ENCODE results near the gene TCEANC.

The TCEANC gene

GRCh38 chrX:13691841-13692371 is 39.0 kb downstream of the TCEANC start:
- H3K9ac ChIP-seq (ENCODE audit: low read length) = no peak overlapping the region
- H3K9me3 ChIP-seq (ENCODE audit: control insufficient read depth, insufficient read depth, low read depth, low read length) = no peaks in the 10 kb centered on the region
- H3K27me3 ChIP-seq (ENCODE audit: control insufficient read depth, insufficient read depth, low read length) = peaks cover 19% of the 10 kb centered on the region
- H3K27ac ChIP-seq (ENCODE audit: low read depth, low read length) = no peak overlapping the region
- H3K4me1 ChIP-seq (ENCODE audit: control insufficient read depth, insufficient read depth, low read length) = peaks cover 41% of the 10 kb centered on the region
- H3K4me3 ChIP-seq (ENCODE audit: low read depth, low read length) = no peak overlapping the region
- H3K36me3 ChIP-seq (ENCODE audit: control insufficient read depth, insufficient read depth, low read length) = peaks cover 4% of the 10 kb centered on the region; the same call in 1 of the 2 replicates

DNA sequence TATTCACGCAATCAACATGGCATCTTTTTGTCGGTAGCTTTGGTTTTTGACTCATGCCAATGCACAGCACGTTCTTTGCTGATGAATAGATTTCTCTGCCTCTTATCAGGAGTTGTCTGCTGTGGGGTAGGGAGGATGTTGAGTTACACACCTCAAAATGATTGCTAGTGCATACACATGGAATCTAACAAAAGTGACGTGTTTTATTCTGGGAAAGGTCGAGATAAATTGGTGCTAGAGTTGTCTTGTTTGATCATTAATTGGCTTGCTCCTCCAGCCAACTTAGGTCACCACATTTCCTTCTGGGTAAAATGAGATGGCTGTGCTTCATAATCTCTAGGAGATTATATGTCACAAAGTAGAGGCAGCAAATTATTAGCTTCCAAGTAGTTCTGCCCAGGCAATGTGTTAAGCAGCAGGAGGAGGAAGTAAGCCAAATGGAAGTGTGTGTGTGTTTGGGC is 39.9 kb downstream of the TCEANC start:
- H3K9ac ChIP-seq (ENCODE audit: low read length) = no peak overlapping the region
- peak overlapping the region; percentile 10; the same call in 1 of the 2 replicates for H3K4me3 ChIP-seq (ENCODE audit: low read depth, low read length)
- no peaks in the 10 kb centered on the region for H3K9me3 ChIP-seq (ENCODE audit: control insufficient read depth, insufficient read depth, low read depth, low read length)
- H3K27me3 ChIP-seq (ENCODE audit: control insufficient read depth, insufficient read depth, low read length) = peaks cover 10% of the 10 kb centered on the region
- peaks cover 7% of the 10 kb centered on the region; the same call in 1 of the 2 replicates for H3K36me3 ChIP-seq (ENCODE audit: control insufficient read depth, insufficient read depth, low read length)
- H3K27ac ChIP-seq (ENCODE audit: low read depth, low read length) = no peak overlapping the region; the same call in 1 of the 2 replicates
- H3K4me1 ChIP-seq (ENCODE audit: control insufficient read depth, insufficient read depth, low read length) = peaks cover 45% of the 10 kb centered on the region

DNA sequence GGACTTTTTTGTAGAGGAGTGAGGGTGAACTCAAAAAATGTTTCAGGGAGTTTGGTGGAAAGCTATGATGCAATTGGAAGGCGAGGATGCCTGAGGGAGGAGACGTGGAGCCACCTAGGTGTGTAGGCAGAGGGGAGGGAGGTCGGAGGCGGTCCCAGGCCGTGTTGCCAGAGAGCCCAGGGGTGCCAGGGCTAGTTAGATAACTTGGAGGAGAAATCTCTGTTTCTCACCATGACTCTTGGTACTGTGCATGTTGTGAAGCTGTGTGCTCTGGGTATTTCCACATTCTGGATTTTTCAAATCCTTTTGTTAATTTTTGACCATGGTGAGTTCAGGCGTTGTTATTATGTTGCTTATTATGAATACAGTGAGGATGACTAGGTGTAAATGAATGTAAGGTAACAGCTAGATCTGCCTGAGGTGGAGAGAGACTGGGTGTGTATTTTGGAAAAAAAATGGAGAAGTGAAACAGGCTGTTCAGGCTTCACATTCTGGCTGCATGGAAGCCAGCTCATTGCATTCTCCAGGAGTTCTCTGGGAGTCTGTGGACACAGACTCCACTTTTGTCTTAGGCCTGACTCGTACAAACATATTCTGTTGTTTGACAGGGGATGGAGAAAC is 40.5 kb downstream of the TCEANC start:
- Histone ChIP-seq H3K27ac (ENCODE audit: low read depth, low read length) (peak overlapping the region; percentile 1; the same call in 1 of the 2 replicates), H3K27me3 (ENCODE audit: control insufficient read depth, insufficient read depth, low read length) (peaks cover 3% of the 10 kb centered on the region), H3K4me3 (ENCODE audit: low read depth, low read length) (peak overlapping the region; percentile 10; the same call in 1 of the 2 replicates), H3K4me1 (ENCODE audit: control insufficient read depth, insufficient read depth, low read length) (peaks cover 51% of the 10 kb centered on the region), H3K36me3 (ENCODE audit: control insufficient read depth, insufficient read depth, low read length) (peaks cover 7% of the 10 kb centered on the region; the same call in 1 of the 2 replicates), H3K9me3 (ENCODE audit: control insufficient read depth, insufficient read depth, low read depth, low read length) (no peaks in the 10 kb centered on the region), H3K9ac (ENCODE audit: low read length) (peak overlapping the region; percentile 6)

DNA sequence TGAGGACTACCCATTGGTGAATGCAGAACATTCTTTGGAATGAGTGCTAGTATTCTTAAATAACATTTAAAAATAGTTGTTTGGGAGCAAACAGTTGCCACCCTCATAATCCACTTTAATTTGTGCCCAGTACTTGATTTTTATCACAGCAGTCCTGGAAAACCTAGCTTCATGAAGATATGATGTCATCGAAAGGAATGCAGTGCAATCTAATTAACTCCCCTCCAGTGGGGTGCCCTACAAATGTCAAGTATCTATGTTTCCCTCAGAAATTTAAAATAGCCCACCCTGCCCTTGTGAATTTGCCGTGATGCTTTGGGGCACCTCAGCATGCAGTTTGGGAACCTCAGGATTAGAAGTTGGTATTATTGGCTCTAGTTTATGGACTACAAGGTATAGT is 41.4 kb downstream of the TCEANC start:
- H3K27ac ChIP-seq (ENCODE audit: low read depth, low read length) = no peak overlapping the region
- no peak overlapping the region for H3K4me3 ChIP-seq (ENCODE audit: low read depth, low read length)
- H3K4me1 ChIP-seq (ENCODE audit: control insufficient read depth, insufficient read depth, low read length) = peaks cover 52% of the 10 kb centered on the region

GRCh38 chrX:13694983-13695382 is 42.0 kb downstream of the TCEANC start:
- Histone ChIP-seq H3K36me3 (ENCODE audit: control insufficient read depth, insufficient read depth, low read length) (peaks cover 7% of the 10 kb centered on the region; the same call in 1 of the 2 replicates), H3K9ac (ENCODE audit: low read length) (no peak overlapping the region), H3K27me3 (ENCODE audit: control insufficient read depth, insufficient read depth, low read length) (no peaks in the 10 kb centered on the region), H3K4me1 (ENCODE audit: control insufficient read depth, insufficient read depth, low read length) (peaks cover 54% of the 10 kb centered on the region), H3K9me3 (ENCODE audit: control insufficient read depth, insufficient read depth, low read depth, low read length) (no peaks in the 10 kb centered on the region), H3K4me3 (ENCODE audit: low read depth, low read length) (no peak overlapping the region), H3K27ac (ENCODE audit: low read depth, low read length) (no peak overlapping the region)

More for the DNA sequence above, 41.4 kb downstream of the TCEANC start:
- Histone ChIP-seq H3K9me3 (ENCODE audit: control insufficient read depth, insufficient read depth, low read depth, low read length) (no peaks in the 10 kb centered on the region), H3K36me3 (ENCODE audit: control insufficient read depth, insufficient read depth, low read length) (peaks cover 7% of the 10 kb centered on the region; the same call in 1 of the 2 replicates), H3K9ac (ENCODE audit: low read length) (no peak overlapping the region), H3K27me3 (ENCODE audit: control insufficient read depth, insufficient read depth, low read length) (no peaks in the 10 kb centered on the region)

DNA sequence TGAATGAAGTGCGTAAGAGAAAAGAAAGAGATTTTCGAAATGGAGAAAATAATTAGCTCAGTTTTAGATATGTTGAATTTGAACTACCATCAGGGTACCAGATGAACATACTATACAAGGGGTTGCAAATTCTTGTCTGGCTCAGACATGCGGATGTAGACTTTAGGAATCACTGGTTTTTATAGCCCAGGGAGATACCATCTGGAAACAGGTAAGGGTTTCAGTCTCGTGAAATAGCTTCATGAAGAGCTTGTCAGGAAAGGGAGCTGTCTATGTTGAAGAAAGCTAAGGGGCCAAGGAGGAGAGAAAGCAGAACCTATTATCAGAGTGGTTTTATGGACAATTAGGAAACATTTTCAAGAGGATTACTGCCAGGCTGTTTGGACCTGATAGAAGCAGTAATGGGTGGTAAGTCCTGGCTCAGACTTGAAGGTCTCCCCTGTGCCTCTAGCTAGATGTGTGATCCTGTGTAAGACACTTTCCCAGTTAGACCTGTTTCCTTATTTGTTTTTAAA is 42.7 kb downstream of the TCEANC start:
- no peak overlapping the region for H3K27ac ChIP-seq (ENCODE audit: low read depth, low read length)
- no peak overlapping the region for H3K4me3 ChIP-seq (ENCODE audit: low read depth, low read length)
- H3K4me1 ChIP-seq (ENCODE audit: control insufficient read depth, insufficient read depth, low read length) = peaks cover 49% of the 10 kb centered on the region
- no peaks in the 10 kb centered on the region for H3K9me3 ChIP-seq (ENCODE audit: control insufficient read depth, insufficient read depth, low read depth, low read length)
- no peak overlapping the region for H3K9ac ChIP-seq (ENCODE audit: low read length)
- H3K27me3 ChIP-seq (ENCODE audit: control insufficient read depth, insufficient read depth, low read length) = no peaks in the 10 kb centered on the region
- peaks cover 7% of the 10 kb centered on the region; the same call in 1 of the 2 replicates for H3K36me3 ChIP-seq (ENCODE audit: control insufficient read depth, insufficient read depth, low read length)

GRCh38 chrX:13697455-13697854 is 44.5 kb downstream of the TCEANC start:
- H3K36me3 ChIP-seq (ENCODE audit: control insufficient read depth, insufficient read depth, low read length) = peaks cover 10% of the 10 kb centered on the region; the same call in 1 of the 2 replicates
- no peak overlapping the region for H3K27ac ChIP-seq (ENCODE audit: low read depth, low read length)
- no peaks in the 10 kb centered on the region for H3K27me3 ChIP-seq (ENCODE audit: control insufficient read depth, insufficient read depth, low read length)
- H3K9me3 ChIP-seq (ENCODE audit: control insufficient read depth, insufficient read depth, low read depth, low read length) = no peaks in the 10 kb centered on the region
- no peak overlapping the region for H3K9ac ChIP-seq (ENCODE audit: low read length)
- no peak overlapping the region for H3K4me3 ChIP-seq (ENCODE audit: low read depth, low read length)
- peaks cover 49% of the 10 kb centered on the region for H3K4me1 ChIP-seq (ENCODE audit: control insufficient read depth, insufficient read depth, low read length)

- H3K4me3 ChIP-seq (ENCODE audit: low read depth, low read length) = no peak overlapping the region
Observed at GRCh38 chrX:13697976-13698375, 45.0 kb downstream of the TCEANC start.

DNA sequence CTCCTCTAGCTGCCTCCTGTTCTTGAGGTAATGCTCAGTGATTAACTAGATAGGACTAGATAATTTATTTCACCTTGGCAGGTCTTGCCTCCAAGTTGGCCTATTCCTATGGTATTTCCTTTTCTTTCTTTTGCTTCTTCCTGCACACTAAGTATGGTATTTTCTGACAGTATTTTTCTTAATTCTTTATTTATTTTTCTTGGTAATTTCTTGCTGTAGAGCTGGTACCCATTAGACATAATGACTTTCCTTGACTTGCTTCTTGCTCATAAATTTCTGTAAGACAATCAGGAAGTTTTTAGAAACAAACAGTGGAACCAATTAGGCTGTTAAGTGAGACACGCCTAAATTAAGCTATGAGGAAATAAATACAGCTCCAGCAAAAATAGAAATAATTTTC is 45.5 kb downstream of the TCEANC start:
- Histone ChIP-seq H3K36me3 (ENCODE audit: control insufficient read depth, insufficient read depth, low read length) (peaks cover 12% of the 10 kb centered on the region), H3K4me1 (ENCODE audit: control insufficient read depth, insufficient read depth, low read length) (peaks cover 39% of the 10 kb centered on the region), H3K4me3 (ENCODE audit: low read depth, low read length) (no peak overlapping the region), H3K27me3 (ENCODE audit: control insufficient read depth, insufficient read depth, low read length) (no peaks in the 10 kb centered on the region), H3K9me3 (ENCODE audit: control insufficient read depth, insufficient read depth, low read depth, low read length) (no peaks in the 10 kb centered on the region), H3K9ac (ENCODE audit: low read length) (no peak overlapping the region), H3K27ac (ENCODE audit: low read depth, low read length) (no peak overlapping the region)

More at GRCh38 chrX:13697976-13698375, 45.0 kb downstream of the TCEANC start:
- H3K27ac ChIP-seq (ENCODE audit: low read depth, low read length) = no peak overlapping the region
- no peaks in the 10 kb centered on the region for H3K9me3 ChIP-seq (ENCODE audit: control insufficient read depth, insufficient read depth, low read depth, low read length)
- H3K9ac ChIP-seq (ENCODE audit: low read length) = no peak overlapping the region
- H3K36me3 ChIP-seq (ENCODE audit: control insufficient read depth, insufficient read depth, low read length) = peaks cover 10% of the 10 kb centered on the region; the same call in 1 of the 2 replicates
- peaks cover 44% of the 10 kb centered on the region for H3K4me1 ChIP-seq (ENCODE audit: control insufficient read depth, insufficient read depth, low read length)
- no peaks in the 10 kb centered on the region for H3K27me3 ChIP-seq (ENCODE audit: control insufficient read depth, insufficient read depth, low read length)

DNA sequence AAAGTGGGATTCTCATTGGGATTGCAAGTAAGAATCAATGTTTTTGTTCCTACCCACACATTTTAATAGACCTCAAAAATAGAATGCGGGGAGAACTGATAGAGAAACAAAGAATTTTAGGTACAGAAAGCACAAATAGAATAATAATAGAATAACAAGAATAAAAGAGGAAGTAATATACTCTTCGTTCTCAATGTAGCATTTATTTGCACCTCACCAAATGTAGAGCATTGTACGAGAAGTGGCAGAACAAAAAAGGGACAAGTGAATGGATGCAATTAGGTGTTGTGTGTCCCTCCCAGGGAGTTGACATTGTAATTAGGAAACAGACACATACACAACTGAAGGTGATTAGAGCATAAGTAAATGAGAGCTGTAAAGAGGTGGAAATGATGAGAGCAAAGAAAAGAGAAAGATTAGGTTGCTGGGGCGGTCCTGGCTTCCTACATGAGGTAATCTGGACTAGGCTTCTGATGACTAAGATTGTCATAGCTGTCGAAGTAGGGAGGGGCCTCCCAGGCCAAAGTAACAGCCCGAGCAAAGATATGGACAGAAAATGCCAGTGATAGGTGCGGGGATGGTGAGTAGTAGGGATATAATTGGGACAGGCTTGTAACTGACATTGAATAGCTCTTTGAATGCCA is 46.4 kb downstream of the TCEANC start:
- Histone ChIP-seq H3K4me1 (ENCODE audit: control insufficient read depth, insufficient read depth, low read length) (peaks cover 31% of the 10 kb centered on the region), H3K4me3 (ENCODE audit: low read depth, low read length) (no peak overlapping the region), H3K27ac (ENCODE audit: low read depth, low read length) (no peak overlapping the region)

DNA sequence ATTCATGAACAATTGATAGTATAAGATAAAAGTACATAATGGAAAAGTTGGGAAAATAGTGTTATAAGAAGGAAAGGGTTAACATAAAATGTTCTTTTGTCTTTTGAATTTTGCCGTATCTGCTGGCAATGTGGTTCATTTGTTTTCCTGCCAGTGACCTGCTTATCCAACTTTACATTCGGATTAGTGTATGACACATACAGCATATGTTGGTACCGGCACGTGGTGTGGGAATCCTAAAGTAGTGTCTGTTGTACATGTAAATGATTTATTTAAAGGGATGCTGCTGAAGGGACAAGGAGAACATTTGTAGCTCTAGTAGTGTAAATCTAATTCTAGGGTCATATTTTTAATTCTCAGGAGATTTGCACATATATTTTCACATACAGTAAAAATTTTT is 47.4 kb downstream of the TCEANC start:
- Histone ChIP-seq H3K9me3 (ENCODE audit: control insufficient read depth, insufficient read depth, low read depth, low read length) (no peaks in the 10 kb centered on the region), H3K27me3 (ENCODE audit: control insufficient read depth, insufficient read depth, low read length) (no peaks in the 10 kb centered on the region), H3K27ac (ENCODE audit: low read depth, low read length) (no peak overlapping the region), H3K36me3 (ENCODE audit: control insufficient read depth, insufficient read depth, low read length) (peaks cover 17% of the 10 kb centered on the region), H3K9ac (ENCODE audit: low read length) (no peak overlapping the region), H3K4me1 (ENCODE audit: control insufficient read depth, insufficient read depth, low read length) (peaks cover 22% of the 10 kb centered on the region), H3K4me3 (ENCODE audit: low read depth, low read length) (no peak overlapping the region)

More for the DNA sequence above, 46.4 kb downstream of the TCEANC start:
- Histone ChIP-seq H3K36me3 (ENCODE audit: control insufficient read depth, insufficient read depth, low read length) (peaks cover 17% of the 10 kb centered on the region), H3K9ac (ENCODE audit: low read length) (no peak overlapping the region), H3K9me3 (ENCODE audit: control insufficient read depth, insufficient read depth, low read depth, low read length) (no peaks in the 10 kb centered on the region), H3K27me3 (ENCODE audit: control insufficient read depth, insufficient read depth, low read length) (no peaks in the 10 kb centered on the region)
